GM21786 (cell line): ENCODE measurements around the gene ACKR4.
"Not testable (repeated sequence)": the region's sequence is repeated elsewhere in the genome, so short reads cannot be mapped to it uniquely, and the experiment has no call there.

ENCODE experiments used
- ATAC-seq: cut with Tn5 transposase; IDR thresholded peaks from one replicate; pipeline ENCODE4 v1.9.1; 2021; ENCODE audit not compliant: unreplicated experiment

The ACKR4 gene

GRCh38 chr3:132593947-132594323 is 3.1 kb upstream of the ACKR4 start:
- no peak for ATAC-seq

- ATAC-seq, result no peak
Observed at GRCh38 chr3:132594498-132594897, 2.6 kb upstream of the ACKR4 start.

DNA sequence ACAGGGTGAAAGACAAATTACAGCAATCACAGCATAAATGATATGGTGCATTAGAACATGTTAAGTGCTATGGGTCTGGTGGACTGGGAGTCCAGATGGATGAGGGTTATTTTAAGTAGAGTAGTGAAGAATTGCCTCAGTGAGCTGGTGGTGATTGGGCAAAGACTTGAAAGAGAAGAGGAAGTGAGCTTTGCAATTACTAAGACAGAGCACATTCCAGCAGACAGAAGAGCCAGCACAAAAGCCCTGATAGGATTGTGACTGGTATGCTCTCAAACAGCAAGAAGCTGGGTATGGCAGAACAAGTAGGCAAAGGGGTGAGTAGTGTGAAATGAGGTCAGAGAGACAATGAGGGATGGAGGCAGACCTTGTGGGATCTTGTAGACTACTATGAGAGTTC is 2.1 kb upstream of the ACKR4 start:
- no peak for ATAC-seq

DNA sequence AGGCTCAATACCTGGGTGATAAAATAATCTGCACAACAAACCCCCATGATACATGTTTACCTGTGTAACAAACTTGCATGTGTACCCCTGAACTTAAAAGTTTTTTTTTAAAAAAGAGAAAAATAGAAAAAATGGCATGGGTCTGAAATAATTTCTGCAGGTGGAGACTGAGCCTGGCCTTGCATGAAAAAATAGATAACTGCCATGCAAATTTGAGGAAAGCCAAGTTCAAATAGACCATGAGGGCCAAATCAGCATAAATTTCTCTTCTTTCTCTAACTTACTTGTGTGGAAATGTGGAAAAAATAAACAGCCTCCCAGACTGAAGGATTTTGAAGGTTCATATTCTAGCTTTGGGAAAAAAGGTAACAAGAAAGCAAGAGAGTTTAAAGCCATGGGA is 744 bp upstream of the ACKR4 start:
- no peak for ATAC-seq

GRCh38 chr3:132597660-132598059 is 590 bp downstream of the ACKR4 start:
- ATAC-seq, result no peak

DNA sequence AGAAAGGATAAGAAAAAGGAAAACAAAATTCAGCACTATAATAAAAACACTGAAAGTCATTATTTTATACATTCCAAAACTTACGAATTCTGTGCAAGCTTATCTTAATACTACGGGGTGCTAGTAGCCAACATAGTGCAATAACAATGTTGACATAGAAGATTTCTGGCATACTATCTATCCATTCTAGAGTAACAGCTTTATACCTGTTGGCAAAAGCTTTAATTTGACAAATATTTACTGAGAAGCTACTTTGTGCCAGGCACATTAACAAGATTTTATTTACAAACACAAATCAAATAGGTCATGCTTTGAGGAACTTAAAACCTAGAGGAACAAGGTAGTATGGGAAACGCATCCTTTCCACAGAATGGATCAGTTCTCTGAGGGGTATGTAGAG is 1.1 kb downstream of the ACKR4 start:
- ATAC-seq, result no peak

DNA sequence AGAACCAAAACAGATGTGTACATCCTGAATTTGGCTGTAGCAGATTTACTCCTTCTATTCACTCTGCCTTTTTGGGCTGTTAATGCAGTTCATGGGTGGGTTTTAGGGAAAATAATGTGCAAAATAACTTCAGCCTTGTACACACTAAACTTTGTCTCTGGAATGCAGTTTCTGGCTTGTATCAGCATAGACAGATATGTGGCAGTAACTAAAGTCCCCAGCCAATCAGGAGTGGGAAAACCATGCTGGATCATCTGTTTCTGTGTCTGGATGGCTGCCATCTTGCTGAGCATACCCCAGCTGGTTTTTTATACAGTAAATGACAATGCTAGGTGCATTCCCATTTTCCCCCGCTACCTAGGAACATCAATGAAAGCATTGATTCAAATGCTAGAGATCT is 3.5 kb downstream of the ACKR4 start:
- ATAC-seq, result not testable (repeated sequence)

GRCh38 chr3:132605374-132605792 is 8.3 kb downstream of the ACKR4 start:
- ATAC-seq, result no peak

DNA sequence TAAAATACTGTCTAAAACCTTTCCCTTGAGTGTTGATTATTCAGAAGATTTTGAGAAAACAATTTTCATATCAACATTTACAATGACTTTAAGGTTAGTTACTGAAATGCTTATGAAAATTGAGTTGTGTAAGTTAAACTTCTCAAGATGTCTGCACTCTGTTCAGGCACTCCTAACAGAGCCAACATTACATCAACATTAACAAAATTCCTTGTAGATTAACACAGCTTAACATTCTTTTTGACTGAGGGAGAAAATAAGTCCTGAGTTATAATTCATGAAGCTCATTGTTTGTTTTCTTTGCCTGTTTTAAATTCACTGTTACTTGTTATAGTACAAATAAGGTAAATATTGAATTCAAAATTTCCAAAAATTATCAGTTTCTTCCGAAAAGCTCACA is 9.0 kb downstream of the ACKR4 start:
- ATAC-seq, result no peak

- not testable (repeated sequence) for ATAC-seq
Observed at GRCh38 chr3:132606620-132607019, 9.6 kb downstream of the ACKR4 start.

DNA sequence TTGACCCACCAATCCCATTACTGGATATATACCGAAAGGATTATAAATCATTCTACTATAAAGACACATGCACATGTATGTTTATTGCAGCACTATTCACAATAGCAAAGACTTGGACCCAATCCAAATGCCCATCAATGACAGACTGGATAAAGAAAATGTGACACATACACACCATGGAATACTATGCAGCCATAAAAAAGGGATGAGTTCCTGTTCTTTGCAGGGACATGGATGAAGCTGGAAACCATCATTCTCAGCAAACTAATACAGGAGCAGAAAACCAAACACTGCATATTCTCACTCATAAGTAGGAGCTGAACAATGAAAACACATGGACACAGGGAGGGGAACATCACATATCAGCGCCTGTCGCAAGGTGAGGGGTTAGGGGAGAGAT is 18.2 kb downstream of the ACKR4 start:
- not testable (repeated sequence) for ATAC-seq

GRCh38 chr3:132615881-132616280 is 18.8 kb downstream of the ACKR4 start:
- no peak for ATAC-seq

DNA sequence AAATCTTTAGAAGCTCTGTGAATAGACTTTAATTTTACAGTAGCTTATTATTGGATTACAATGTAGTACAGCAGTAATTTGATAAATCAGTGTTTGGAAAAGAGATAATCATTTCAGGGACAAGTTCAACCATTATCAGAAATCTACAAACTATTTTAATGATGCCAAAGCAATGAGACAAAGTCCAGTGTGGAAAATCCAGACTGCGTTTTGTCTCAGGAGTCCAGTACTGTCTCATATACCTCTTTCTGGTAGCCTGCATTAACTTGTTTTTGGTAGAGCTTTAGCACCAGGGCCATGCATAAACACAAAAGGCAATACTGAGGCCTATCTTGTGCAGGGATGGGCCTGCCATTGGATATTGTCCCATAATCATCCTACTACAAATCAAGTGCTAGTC is 19.7 kb downstream of the ACKR4 start:
- ATAC-seq, result no peak

DNA sequence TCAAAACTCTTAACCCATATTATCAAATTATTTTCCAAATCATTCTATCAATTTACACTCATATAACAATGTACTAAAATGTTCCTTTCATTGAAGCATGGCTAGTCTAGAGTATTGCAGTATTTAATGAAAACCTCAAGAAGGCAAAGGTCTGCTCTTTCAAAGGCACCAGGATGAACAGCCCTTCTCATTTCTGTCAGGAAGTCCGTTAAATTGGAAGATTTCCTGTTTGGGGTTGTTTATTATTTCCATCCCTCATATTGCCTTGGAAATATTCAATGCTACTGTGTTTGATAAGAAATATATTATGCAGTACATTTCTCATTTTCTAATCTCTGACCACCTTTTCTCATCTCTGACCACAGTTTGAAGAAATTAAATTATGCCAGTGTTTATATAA is 25.1 kb downstream of the ACKR4 start:
- no peak for ATAC-seq

GRCh38 chr3:132622761-132623160 is 25.7 kb downstream of the ACKR4 start:
- ATAC-seq, result no peak

DNA sequence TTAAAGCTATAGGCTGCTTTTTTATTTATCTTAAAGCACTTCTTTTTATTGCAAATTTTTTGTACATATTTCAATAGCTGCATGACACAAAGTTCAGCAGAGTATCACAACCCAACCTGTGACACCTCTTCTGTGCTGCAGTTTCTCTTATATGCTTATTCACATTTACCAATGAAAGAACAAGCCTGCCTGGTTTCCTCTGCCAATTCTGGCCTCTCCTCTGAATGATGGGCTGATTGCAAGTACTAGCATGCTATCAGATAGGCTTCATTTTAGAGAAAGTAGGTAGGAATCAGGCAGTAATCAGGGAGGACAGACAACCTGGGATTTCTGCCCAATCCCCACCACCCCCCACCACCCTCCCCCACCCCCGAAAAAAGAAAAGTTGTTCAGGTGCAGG is 26.6 kb downstream of the ACKR4 start:
- ATAC-seq, result no peak

DNA sequence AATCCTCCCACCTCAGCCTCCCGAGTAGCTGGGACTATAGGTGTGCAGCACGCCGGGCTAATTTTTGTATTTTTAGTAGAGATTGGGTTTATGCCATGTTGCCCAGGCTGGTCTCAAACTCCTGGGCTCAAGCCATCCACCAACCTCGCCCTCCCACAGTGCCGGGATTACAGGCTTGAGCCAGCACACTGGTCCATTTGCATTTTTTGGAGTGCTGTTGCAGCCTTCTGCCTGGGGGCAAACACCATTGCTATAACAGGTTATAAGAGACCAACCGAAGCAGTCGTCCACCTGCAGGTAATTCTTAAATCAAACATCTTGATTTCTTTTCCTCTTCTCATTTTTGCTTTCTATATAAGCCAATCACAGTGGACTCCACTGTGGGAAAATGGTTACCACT is 27.7 kb downstream of the ACKR4 start:
- no peak for ATAC-seq

- ATAC-seq, result peak; percentile 91
Observed at GRCh38 chr3:132625613-132626012, 28.5 kb downstream of the ACKR4 start.

DNA sequence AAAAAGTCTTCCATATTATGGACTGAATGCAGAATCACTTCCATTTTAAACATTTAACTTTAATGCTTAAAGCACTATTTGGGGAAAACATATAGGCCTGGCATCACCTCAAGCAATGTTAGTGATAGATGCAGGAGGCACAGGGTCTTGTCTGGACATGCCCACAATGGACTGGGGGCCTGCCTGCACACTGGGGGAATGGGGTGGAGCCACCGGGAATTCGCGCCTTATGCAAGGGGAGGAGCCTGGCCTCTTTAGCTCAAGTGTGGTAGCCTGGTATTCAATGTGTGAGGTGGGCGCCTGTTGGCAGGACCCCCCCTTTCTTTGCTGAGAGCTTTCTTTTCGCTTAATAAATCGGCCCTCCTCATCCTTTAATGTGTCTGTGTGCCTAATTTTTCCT is 29.9 kb downstream of the ACKR4 start:
- ATAC-seq, result no peak

- no peak for ATAC-seq
Observed at GRCh38 chr3:132628157-132628556, 31.1 kb downstream of the ACKR4 start.

DNA sequence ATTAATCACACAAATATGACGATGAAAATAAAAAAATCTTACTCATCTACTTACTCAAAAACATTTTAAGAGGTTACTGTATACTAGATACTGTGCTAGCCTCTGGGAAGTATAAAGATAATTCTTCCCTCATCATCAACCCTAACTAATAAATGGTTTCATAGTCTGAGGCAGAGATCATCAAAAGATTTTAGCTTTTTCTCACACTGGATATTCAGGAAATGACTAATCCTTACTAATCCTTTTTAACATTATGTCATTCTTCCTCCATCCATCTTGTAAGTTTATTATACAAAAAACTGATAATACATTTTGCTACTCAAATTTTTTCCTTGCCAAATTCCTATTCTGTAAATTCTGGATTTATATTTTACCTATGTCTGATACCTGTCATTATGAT is 32.9 kb downstream of the ACKR4 start:
- ATAC-seq, result no peak

DNA sequence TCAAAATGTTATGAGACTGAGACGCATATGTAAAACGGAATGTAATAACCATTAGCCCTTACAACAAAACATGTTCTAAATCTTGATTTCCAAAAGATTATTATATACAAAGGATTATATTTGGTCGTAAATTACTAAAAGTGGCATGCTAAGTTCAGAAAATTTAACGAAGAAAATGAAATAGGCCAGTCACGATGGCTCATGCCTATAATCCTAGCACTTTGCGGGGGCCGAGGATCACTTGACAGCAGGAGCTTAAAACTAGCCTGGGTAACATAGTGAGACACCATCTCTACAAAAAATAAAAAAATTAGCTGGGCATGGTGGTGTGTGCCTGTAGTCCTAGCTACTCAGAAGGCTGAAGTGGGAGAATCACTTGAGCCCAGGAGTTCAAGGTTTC is 33.5 kb downstream of the ACKR4 start:
- ATAC-seq, result no peak

- no peak for ATAC-seq
Observed at GRCh38 chr3:132635052-132635451, 38.0 kb downstream of the ACKR4 start.

- no peak for ATAC-seq
Observed at GRCh38 chr3:132637590-132637989, 40.5 kb downstream of the ACKR4 start.
